IMR-90 (cell line): ENCODE data around the gene LBH. TPM values are rescaled to one million over a fixed set of nuclear protein-coding genes. Genes with fewer than 3 reads are reported as not detected.

Experiments
- ATAC-seq: fragments of 200-7000 bp; cut with Tn5 transposase; 2 replicates; pipeline ENCODE4 v1.9.1; 2020; ENCODE audit warnings: low read depth, mild to moderate bottlenecking, moderate library complexity
- BruUV-seq: library from RNA; stranded (reverse); fragments of 400-500 nt; replicated peaks from 2 replicates; lab custom pipeline; 2021; lab: Mats Ljungman, UMichigan
- CTCF ChIA-PET: fragments of 300-600 bp; formaldehyde crosslinking; extraction: SDS; loops from one replicate; lab custom pipeline; 2021; ENCODE audit warnings: antibody characterized with exemption; lab: Yijun Ruan, JAX
- POLR2A ChIA-PET: fragments of 300-600 bp; sonication (Branson Sonifier 250); formaldehyde crosslinking; loops from one replicate; lab custom pipeline; 2022; ENCODE audit warnings: antibody characterized with exemption; ENCODE audit not compliant: unreplicated experiment; lab: Charles Lee
- DNase-seq: peaks from one replicate; pipeline ENCODE4 v3.0.0; 2013
- H2AFZ ChIP-seq: replicated peaks from 2 replicates; pipeline ENCODE3; 2013; ENCODE audit warnings: low read length, mild to moderate bottlenecking; ENCODE audit not compliant: poor library complexity
- H2AK5ac ChIP-seq: 2 replicates; pipeline ENCODE4 v1.6.1; 2013; ENCODE audit warnings: low read depth, low read length, inconsistent platforms
- H2AK9ac ChIP-seq: replicated peaks from 2 replicates; pipeline ENCODE3; 2013; ENCODE audit warnings: mild to moderate bottlenecking, low read depth, low read length, moderate library complexity; ENCODE audit not compliant: poor library complexity
- H2BK120ac ChIP-seq: 2 replicates; pipeline ENCODE4 v1.6.1; 2013; ENCODE audit warnings: low read depth, low read length, inconsistent platforms
- H2BK15ac ChIP-seq: 3 replicates; pipeline ENCODE4 v1.6.1; 2013; ENCODE audit warnings: low read depth, low read length, inconsistent platforms
- H2BK20ac ChIP-seq: 2 replicates; pipeline ENCODE4 v1.6.1; 2013; ENCODE audit warnings: low read depth, mild to moderate bottlenecking, inconsistent platforms, low read length, moderate library complexity
- H2BK5ac ChIP-seq: 2 replicates; pipeline ENCODE4 v1.6.1; 2013; ENCODE audit warnings: mild to moderate bottlenecking, low read depth, low read length, inconsistent platforms; ENCODE audit not compliant: poor library complexity, severe bottlenecking
- H3K14ac ChIP-seq: replicated peaks from 2 replicates; pipeline ENCODE4 v1.6.1; 2013; ENCODE audit warnings: low read depth, low read length, inconsistent platforms
- H3K18ac ChIP-seq: 2 replicates; pipeline ENCODE4 v1.6.1; 2013; ENCODE audit warnings: low read depth, low read length, control low read depth
- H3K23ac ChIP-seq: 2 replicates; pipeline ENCODE4 v1.6.1; 2013; ENCODE audit warnings: low read depth, low read length, inconsistent platforms
- H3K27ac ChIP-seq: 2 replicates; pipeline ENCODE4 v1.5.1; 2013; ENCODE audit warnings: mild to moderate bottlenecking, control low read depth, low read length; ENCODE audit not compliant: insufficient read depth
- H3K27me3 ChIP-seq: 2 replicates; pipeline ENCODE4 v1.6.1; 2013; ENCODE audit warnings: low read length; ENCODE audit not compliant: control insufficient read depth, insufficient read depth
- H3K36me3 ChIP-seq: 2 replicates; pipeline ENCODE4 v1.6.1; 2013; ENCODE audit warnings: low read length, mixed read lengths; ENCODE audit not compliant: control insufficient read depth, insufficient read depth
- H3K4ac ChIP-seq: 2 replicates; pipeline ENCODE4 v1.6.1; 2013; ENCODE audit warnings: low read depth, low read length, inconsistent platforms
- H3K4me1 ChIP-seq: 2 replicates; pipeline ENCODE4 v1.6.1; 2013; ENCODE audit warnings: low read length, mixed read lengths; ENCODE audit not compliant: control insufficient read depth, insufficient read depth
- H3K4me2 ChIP-seq: 2 replicates; pipeline ENCODE4 v1.6.1; 2013; ENCODE audit warnings: low read depth, mild to moderate bottlenecking, control low read depth, low read length, moderate library complexity
- H3K4me3 ChIP-seq: 2 replicates; pipeline ENCODE4 v1.5.1; 2013; ENCODE audit warnings: low read depth, mild to moderate bottlenecking, control low read depth, low read length, moderate library complexity; ENCODE audit not compliant: insufficient read depth
- H3K56ac ChIP-seq: 2 replicates; pipeline ENCODE4 v1.6.1; 2013; ENCODE audit warnings: low read length, inconsistent platforms; ENCODE audit not compliant: insufficient read depth; ENCODE audit errors: extremely low read depth
- H3K79me1 ChIP-seq, 2 experiments: 2 replicates each; pipeline ENCODE4 v1.6.1; 2013; ENCODE audit warnings: low read length in 2 of 2, inconsistent platforms in 1 of 2, low read depth in 1 of 2
- H3K9ac ChIP-seq: 2 replicates; pipeline ENCODE4 v1.6.1; 2013; ENCODE audit warnings: low read depth, low read length, control low read depth
- H3K9me1 ChIP-seq: 2 replicates; pipeline ENCODE4 v1.6.1; 2013; ENCODE audit warnings: low read length, inconsistent platforms; ENCODE audit not compliant: insufficient read depth
- H3K9me3 ChIP-seq: 2 replicates; pipeline ENCODE4 v1.6.1; 2013; ENCODE audit warnings: low read length; ENCODE audit not compliant: control insufficient read depth, insufficient read depth
- H4K20me1 ChIP-seq: 2 replicates; pipeline ENCODE4 v1.6.1; 2013; ENCODE audit warnings: low read length, inconsistent platforms; ENCODE audit not compliant: insufficient read depth
- H4K5ac ChIP-seq: 2 replicates; pipeline ENCODE4 v1.6.1; 2013; ENCODE audit warnings: mild to moderate bottlenecking, low read depth, low read length, control low read depth
- H4K8ac ChIP-seq, 2 experiments: 2 replicates each; pipeline ENCODE4 v1.6.1; 2013; ENCODE audit warnings: low read depth in 2 of 2, low read length in 2 of 2, control low read depth in 1 of 2, inconsistent platforms in 1 of 2
- H4K91ac ChIP-seq: 2 replicates; pipeline ENCODE4 v1.6.1; 2013; ENCODE audit warnings: low read depth, low read length, inconsistent platforms; ENCODE audit not compliant: insufficient read depth
- BHLHE40 ChIP-seq: fragments of 150-350 bp; IDR thresholded peaks from 2 replicates; pipeline ENCODE4 v1.6.1; 2016; ENCODE audit warnings: mild to moderate bottlenecking, low read depth, low read length
- CTCF ChIP-seq: conservative IDR thresholded peaks from 2 replicates; pipeline ENCODE4 v1.5.1; 2012; ENCODE audit warnings: mild to moderate bottlenecking, low read depth, low read length, improper control_type of control experiment
- ELK1 ChIP-seq: fragments of 150-350 bp; IDR thresholded peaks from 2 replicates; pipeline ENCODE4 v1.6.1; 2016; ENCODE audit warnings: low read depth, mild to moderate bottlenecking, low read length, moderate library complexity, borderline replicate concordance
- FOS ChIP-seq: fragments of 150-350 bp; IDR thresholded peaks from 2 replicates; pipeline ENCODE4 v1.6.1; 2016; ENCODE audit warnings: low read depth, low read length
- MAFK ChIP-seq: IDR thresholded peaks from 2 replicates; pipeline ENCODE4 v1.6.1; 2012; ENCODE audit warnings: low read depth, low read length, improper control_type of control experiment
- MAZ ChIP-seq: IDR thresholded peaks from 2 replicates; pipeline ENCODE4 v1.6.1; 2012; ENCODE audit warnings: low read depth, mild to moderate bottlenecking, low read length, improper control_type of control experiment, moderate library complexity, borderline replicate concordance
- MXI1 ChIP-seq: IDR thresholded peaks from 2 replicates; pipeline ENCODE4 v1.6.1; 2012; ENCODE audit warnings: low read depth, mild to moderate bottlenecking, low read length, moderate library complexity, borderline replicate concordance
- NFE2L2 ChIP-seq: fragments of 150-350 bp; IDR thresholded peaks from 2 replicates; pipeline ENCODE4 v1.6.1; 2016; ENCODE audit warnings: low read depth, mild to moderate bottlenecking, low read length
- POLR2A ChIP-seq: IDR thresholded peaks from 2 replicates; pipeline ENCODE4 v1.6.1; 2012; ENCODE audit warnings: mild to moderate bottlenecking, low read depth, low read length
- RAD21 ChIP-seq: IDR thresholded peaks from 2 replicates; pipeline ENCODE4 v1.6.1; 2012; ENCODE audit warnings: low read length, improper control_type of control experiment
- RCOR1 ChIP-seq: IDR thresholded peaks from 2 replicates; pipeline ENCODE4 v1.6.1; 2012; ENCODE audit warnings: mild to moderate bottlenecking, low read length, improper control_type of control experiment; ENCODE audit not compliant: insufficient replicate concordance
- RFX5 ChIP-seq: IDR thresholded peaks from 2 replicates; pipeline ENCODE4 v1.8.0; 2012; ENCODE audit warnings: low read depth, mild to moderate bottlenecking, low read length, moderate library complexity
- SMC3 ChIP-seq: fragments of 150-350 bp; IDR thresholded peaks from 2 replicates; pipeline ENCODE4 v1.6.1; 2016; ENCODE audit warnings: low read depth, mild to moderate bottlenecking, antibody characterized with exemption, low read length, moderate library complexity
- USF2 ChIP-seq: fragments of 150-350 bp; IDR thresholded peaks from 2 replicates; pipeline ENCODE4 v1.6.1; 2017; ENCODE audit warnings: mild to moderate bottlenecking, antibody characterized with exemption, low read length, low read depth
- WGBS, 2 experiments: methylation state at CpG; one replicate each; pipeline versions ENCODE4 v1.1.5 to v1.1.7; 2013; ENCODE audit warnings: missing lambda C conversion rate in 2 of 2; ENCODE audit not compliant: insufficient read length in 1 of 2; ENCODE audit errors: extremely low coverage in 2 of 2; 5-methylcytosine and 5-hydroxymethylcytosine counted together
- dilution Hi-C: fragments of 300-500 bp; cut with HindIII; formaldehyde crosslinking; loops from one replicate; pipeline ENCODE4 v1.14.3; 2018; ENCODE audit warnings: low sequenced_read_pairs; ENCODE audit not compliant: unreplicated experiment
- in situ Hi-C: fragments of 300-500 bp; cut with MboI; formaldehyde crosslinking; loops from 3 replicates; pipeline ENCODE4 v1.14.3; 2019; ENCODE audit warnings: low sequenced_read_pairs, inconsistent platforms, mixed read lengths
- intact Hi-C: fragments of 100-400 bp; cut with micrococcal nuclease; formaldehyde crosslinking; loops from 2 replicates; pipeline ENCODE4 v1.10.0; 2022
- polyA plus RNA-seq, 3 experiments: library from polyadenylated mRNA; depleted of rRNA; stranded (reverse); fragments of >200 nt; gene quantifications; 2 replicates each; pipeline ENCODE4 v1.2.3, GENCODE V29; 2012; ENCODE audit warnings: low replicate concordance in 1 of 3
- total RNA-seq: library from RNA; depleted of rRNA; stranded (reverse); fragments of >200 nt; gene quantifications from 2 replicates; pipeline ENCODE4 v1.2.3, GENCODE V29; 2012

Gene LBH
- total and polyA plus RNA-seq, 2 of the 4 experiments (the other 2 are of a cell fraction) = 158 to 202 TPM

DNA sequence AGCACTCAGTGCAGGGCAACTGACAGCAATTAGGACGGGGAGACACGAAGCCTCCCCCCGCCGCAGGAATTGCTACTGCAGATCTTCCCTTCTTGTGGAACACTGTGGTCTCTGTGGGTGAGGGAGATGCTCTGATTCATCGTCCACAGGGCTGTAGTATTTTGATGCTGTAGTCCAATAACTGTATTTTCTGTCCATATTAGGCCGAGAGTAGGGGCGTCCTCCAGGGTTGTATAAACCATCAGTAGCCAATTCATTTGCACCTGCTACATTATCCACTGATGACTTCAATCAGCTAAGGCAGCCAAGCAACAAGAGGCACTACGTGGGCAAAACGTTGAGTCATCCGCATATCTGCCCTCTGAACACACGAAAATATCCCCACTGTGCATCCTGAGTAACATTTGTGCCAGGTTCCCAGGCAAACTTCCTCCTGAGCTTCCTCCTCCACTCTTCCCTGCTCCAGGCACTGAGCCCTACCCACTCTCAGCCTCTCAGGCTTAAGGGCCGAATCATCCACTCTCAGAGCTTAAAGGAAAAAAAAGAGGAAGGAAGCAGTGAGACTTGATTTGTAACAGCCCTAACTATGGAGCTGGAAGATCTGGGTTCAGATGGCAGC, 62.1 kb downstream of the LBH start:
- peak overlapping the region; percentile 78 for H2AK5ac ChIP-seq
- H2BK120ac ChIP-seq = peak overlapping the region; percentile 99
- H3K9me1 ChIP-seq = peaks cover 16% of the 10 kb centered on the region
- CTCF ChIA-PET = interaction anchor here (0.6 to 1.2 kb wide), 4 partner anchors 54 to 418 kb away, joined by 4 to 7 read pairs (median 4); no protein-coding TSS in a partner anchor
- peak; percentile 100 for DNase-seq
- peak overlapping the region; percentile 95 for H3K27ac ChIP-seq
- no peaks in the 10 kb centered on the region for H3K27me3 ChIP-seq
- POLR2A ChIA-PET = interaction anchor here (0.7 to 1.5 kb wide), 4 partner anchors 17 to 61 kb away, joined by 3 to 6 read pairs (median 3); no protein-coding TSS in a partner anchor
- H4K91ac ChIP-seq = peak overlapping the region; percentile 97
- peak overlapping the region; percentile 98 for H3K14ac ChIP-seq
- H4K5ac ChIP-seq = peak overlapping the region; percentile 90
- no peak overlapping the region for H3K4me3 ChIP-seq
- 5% methylated on average over 4 of the region's 12 CpGs; no CpG with 5 or more reads in 1 of the 2 experiments for WGBS, 2 experiments
- dilution Hi-C loops = no loop called here
- peaks cover 21 to 36% of the 10 kb centered on the region in 2 experiments; a peak in 3 of 4 replicates for H3K79me1 ChIP-seq
- BruUV-seq = no TSS peak
- peak overlapping the region; percentile 67 for H2AFZ ChIP-seq
- peak overlapping the region; percentile 11 for H2AK9ac ChIP-seq
- peak overlapping the region; percentile 99 for H2BK5ac ChIP-seq
- H3K4ac ChIP-seq = peak overlapping the region; percentile 99
- peak; percentile 88 for ATAC-seq
- H3K9ac ChIP-seq = peak overlapping the region; percentile 69
- peak overlapping the region; percentile 92 for H3K18ac ChIP-seq
- H3K36me3 ChIP-seq = no peaks in the 10 kb centered on the region
- no peaks in the 10 kb centered on the region for H3K9me3 ChIP-seq
- peak overlapping the region; percentile 99 for H3K23ac ChIP-seq
- intact Hi-C loops = loop anchor here (2.0 kb wide), 5 partner anchors 19 to 413 kb away; no protein-coding TSS in a partner anchor
- no peak overlapping the region for H3K4me2 ChIP-seq
- in situ Hi-C loops = no loop called here
- peak overlapping the region; percentile 95 for H3K56ac ChIP-seq
- H2BK15ac ChIP-seq = peak overlapping the region; percentile 85; the same call in 2 of the 3 replicates
- peak overlapping the region; percentile 47 to 94 for H4K8ac ChIP-seq
- H4K20me1 ChIP-seq = no peaks in the 10 kb centered on the region
- peak overlapping the region; percentile 99 for H2BK20ac ChIP-seq
- H3K4me1 ChIP-seq = peaks cover 19% of the 10 kb centered on the region
- no peak for TF ChIP-seq CTCF
- peak; percentile 99 for TF ChIP-seq MAZ
- TF ChIP-seq RCOR1 = peak; percentile 91
- peak; percentile 47 for TF ChIP-seq RAD21
- TF ChIP-seq USF2 = no peak
- no peak for TF ChIP-seq MXI1
- peak; percentile 22 for TF ChIP-seq MAFK
- no peak for TF ChIP-seq ELK1
- peak; percentile 58; the same call in 1 of the 2 replicates for TF ChIP-seq RFX5
- TF ChIP-seq SMC3 = no peak; the same call in none of the 2 replicates
- TF ChIP-seq POLR2A = peak; percentile 63
- peak; percentile 96 for TF ChIP-seq FOS
- TF ChIP-seq BHLHE40 = peak; percentile 36; the same call in 1 of the 2 replicates
- peak; percentile 74 for TF ChIP-seq NFE2L2
